SIG-M5 (cell line): ENCODE results near the gene MAN1A2.

Experiments used
- DNase-seq: peaks from one replicate; lab custom pipeline; 2025; lab: John Stamatoyannopoulos, UW

The MAN1A2 gene

GRCh38 chr1:117359561-117360289, 7.5 kb upstream of the MAN1A2 start:
- DNase-seq = no peak

- DNase-seq = no peak
Observed at GRCh38 chr1:117362986-117363385, 4.3 kb upstream of the MAN1A2 start.

- no peak for DNase-seq
Observed at GRCh38 chr1:117363571-117364048, 3.6 kb upstream of the MAN1A2 start.

GRCh38 chr1:117364240-117364639, 3.0 kb upstream of the MAN1A2 start:
- no peak for DNase-seq

- no peak for DNase-seq
Observed at GRCh38 chr1:117365350-117366176, 1.7 kb upstream of the MAN1A2 start.

GRCh38 chr1:117366177-117367045, 838 bp upstream of the MAN1A2 start:
- no peak for DNase-seq

- no peak for DNase-seq
Observed at GRCh38 chr1:117368116-117369108, 1.2 kb downstream of the MAN1A2 start.

GRCh38 chr1:117370071-117370470, 2.8 kb downstream of the MAN1A2 start:
- no peak for DNase-seq

GRCh38 chr1:117370509-117370908, 3.3 kb downstream of the MAN1A2 start:
- no peak for DNase-seq

GRCh38 chr1:117371441-117372151, 4.3 kb downstream of the MAN1A2 start:
- no peak for DNase-seq

GRCh38 chr1:117372863-117373412, 5.7 kb downstream of the MAN1A2 start:
- DNase-seq = no peak

- DNase-seq = no peak
Observed at GRCh38 chr1:117373932-117374331, 6.7 kb downstream of the MAN1A2 start.

GRCh38 chr1:117375327-117375726, 8.1 kb downstream of the MAN1A2 start:
- no peak for DNase-seq

- DNase-seq = no peak
Observed at GRCh38 chr1:117387060-117387633, 19.9 kb downstream of the MAN1A2 start.

GRCh38 chr1:117388328-117388727, 21.1 kb downstream of the MAN1A2 start:
- no peak for DNase-seq

- no peak for DNase-seq
Observed at GRCh38 chr1:117389284-117389683, 22.0 kb downstream of the MAN1A2 start.

- no peak for DNase-seq
Observed at GRCh38 chr1:117389779-117390178, 22.5 kb downstream of the MAN1A2 start.

GRCh38 chr1:117392771-117393170, 25.5 kb downstream of the MAN1A2 start:
- DNase-seq = no peak

- no peak for DNase-seq
Observed at GRCh38 chr1:117396074-117396473, 28.8 kb downstream of the MAN1A2 start.

GRCh38 chr1:117396636-117397035, 29.4 kb downstream of the MAN1A2 start:
- no peak for DNase-seq
